Lower leg skin (tissue), 4 donors: ENCODE measurements around the gene IRF2BPL. TPM values are rescaled to one million over a fixed set of nuclear protein-coding genes. Genes with fewer than 3 reads are reported as not detected.
A peak's percentile ranks its signal among the peaks of the same experiment; 100 is the strongest.

Experiments
- DNase-seq, 2 donors: peaks; one replicate each; pipeline ENCODE4 v3.0.0-alpha.2; 2019; ENCODE audit warnings: low spot score in 2 of 2
- H3K4me3 ChIP-seq: fragments of 200-600 bp; sonication (generic); 2 replicates; pipeline ENCODE4 v1.5.1; 2017; ENCODE audit warnings: mild to moderate bottlenecking, low read depth; ENCODE audit not compliant: poor library complexity, severe bottlenecking
- CTCF ChIP-seq, 3 donors: fragments of 450-650 bp; IDR thresholded peaks; one replicate each; pipeline ENCODE4 v1.5.1; 2016; ENCODE audit warnings: antibody characterized with exemption in 3 of 3, mild to moderate bottlenecking in 3 of 3, moderate library complexity in 2 of 3
- POLR2A ChIP-seq, 2 donors: fragments of 450-650 bp; IDR thresholded peaks; one replicate each; pipeline ENCODE4 v1.6.1; 2016 to 2017; ENCODE audit warnings: antibody characterized with exemption in 2 of 2, mild to moderate bottlenecking in 1 of 2, moderate library complexity in 1 of 2
- WGBS, 2 donors: methylation state at CpG; one replicate each; pipeline ENCODE4 v1.1.5; 2018; 5-methylcytosine and 5-hydroxymethylcytosine counted together
- intact Hi-C: fragments of 100-400 bp; cut with DNase I; formaldehyde crosslinking; loops from one replicate; pipeline ENCODE4 v1.15.0; 2023; ENCODE audit warnings: low total_unique reads
- total RNA-seq, 4 donors: library from RNA; depleted of rRNA; stranded (reverse); fragments of >200 nt; gene quantifications; one replicate each; pipeline ENCODE4 v1.1.0, GENCODE V29; 2016

IRF2BPL gene
- total RNA-seq, 4 donors from 2014 or later: 64.5 to 100 (median 94.0) TPM

DNA sequence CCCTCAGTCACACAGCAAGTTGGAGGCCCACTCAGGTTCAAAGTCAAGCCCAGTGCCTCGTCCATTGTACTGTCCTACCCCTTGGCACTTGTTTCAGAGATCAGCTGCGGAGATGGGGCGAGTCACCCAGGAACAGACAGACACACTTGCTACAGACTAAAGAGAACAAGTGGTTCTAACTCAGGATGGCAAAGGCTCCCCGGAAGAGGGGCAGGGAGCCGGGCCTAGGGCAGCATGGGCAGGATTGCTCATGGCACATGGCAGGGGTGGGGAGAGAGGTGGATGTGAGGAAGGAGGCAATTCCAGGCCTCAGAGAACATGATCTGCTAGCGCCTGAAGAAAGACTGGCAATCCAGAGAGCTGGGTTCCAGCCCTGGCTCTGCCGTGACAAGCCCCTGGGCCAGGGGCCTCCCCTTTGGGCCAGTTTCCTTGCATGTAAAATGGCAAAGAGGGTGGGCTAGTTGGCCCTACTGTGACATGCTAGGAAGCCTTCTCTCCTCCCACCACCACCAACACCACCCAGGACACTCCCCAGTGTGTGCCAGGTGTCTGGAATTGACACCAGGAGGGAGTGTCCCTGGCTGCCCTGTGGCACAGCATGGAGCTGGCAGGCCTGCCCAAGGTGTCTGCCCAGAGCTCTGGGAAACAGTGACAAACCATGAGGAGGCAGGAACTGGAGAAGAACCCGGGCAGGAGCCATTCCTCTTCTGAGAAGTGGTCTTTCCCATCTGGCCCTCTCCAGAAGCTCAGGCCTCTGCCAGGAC is 24.0 kb upstream of the IRF2BPL start:
- TF ChIP-seq POLR2A (IDR thresholded peaks at IDR 0.05): no peak
- TF ChIP-seq CTCF (IDR thresholded peaks at IDR 0.05): no peak
- no peak for DNase-seq
- no peak overlapping the region for H3K4me3 ChIP-seq
- WGBS, 2 donors: 36 to 49% methylated on average over 8 of the region's 8 CpGs
- intact Hi-C loops: no loop called here

GRCh38 chr14:77051116-77051515 is 22.6 kb upstream of the IRF2BPL start:
- intact Hi-C loops: no loop called here
- peak; percentile 81 to 93 for DNase-seq
- WGBS, 2 donors: 9 to 25% methylated on average over 9 to 11 of the region's 11 CpGs
- no peak for TF ChIP-seq CTCF (IDR thresholded peaks at IDR 0.05)
- TF ChIP-seq POLR2A (IDR thresholded peaks at IDR 0.05): no peak
- no peak overlapping the region for H3K4me3 ChIP-seq

GRCh38 chr14:77046721-77047120 is 18.2 kb upstream of the IRF2BPL start:
- WGBS, 2 donors: 44 to 57% methylated on average over 3 of the region's 3 CpGs
- intact Hi-C loops: no loop called here

DNA sequence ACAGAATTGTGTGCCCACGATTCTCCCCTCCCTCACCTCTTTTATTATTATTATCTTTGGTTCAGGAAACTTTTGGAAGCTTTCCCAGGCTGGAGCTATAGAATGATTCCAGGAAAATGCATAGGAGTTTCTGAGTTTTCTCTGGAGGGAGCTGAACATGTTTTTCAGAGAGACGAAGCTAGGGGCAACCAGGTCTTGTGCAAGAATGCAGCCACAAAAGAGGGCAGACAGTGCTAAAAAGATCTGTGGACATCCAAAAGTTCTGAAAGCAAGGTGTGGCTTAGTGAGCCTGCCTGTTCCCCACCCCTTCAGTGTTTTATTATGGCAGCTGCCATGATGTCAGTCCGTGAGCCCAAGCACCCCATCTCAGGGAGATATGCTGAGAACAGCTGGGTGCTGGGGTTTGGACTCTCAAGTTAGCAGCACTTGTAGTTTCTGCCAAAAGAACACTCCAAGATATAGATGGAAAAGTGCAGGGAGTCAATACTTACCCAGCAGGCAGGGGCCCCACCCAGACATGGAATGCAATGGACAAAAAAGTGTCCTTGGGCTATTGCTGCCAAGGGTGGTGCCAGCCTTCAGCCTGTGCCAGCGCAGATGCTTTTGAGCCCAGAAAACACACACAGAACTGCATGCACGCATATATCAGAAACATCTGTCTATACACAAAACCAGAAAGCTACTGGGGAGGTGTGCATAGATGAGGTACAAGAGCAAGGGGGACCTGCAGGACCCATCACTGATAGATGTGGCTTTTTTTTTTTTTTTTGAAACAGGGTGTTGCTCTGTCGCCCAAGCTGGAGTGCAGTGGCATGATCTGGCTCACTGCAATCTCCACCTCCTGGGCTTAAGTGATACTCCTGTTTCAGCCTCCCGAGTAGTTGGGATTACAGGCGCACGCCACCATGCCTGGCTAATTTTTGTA is 17.0 kb upstream of the IRF2BPL start:
- intact Hi-C loops: no loop called here
- no peak overlapping the region for H3K4me3 ChIP-seq
- no peak for TF ChIP-seq CTCF (IDR thresholded peaks at IDR 0.05)
- TF ChIP-seq POLR2A (IDR thresholded peaks at IDR 0.05): no peak
- DNase-seq: no peak
- 28 to 30% methylated on average over 9 of the region's 9 CpGs for WGBS, 2 donors

More at GRCh38 chr14:77046721-77047120, 18.2 kb upstream of the IRF2BPL start:
- TF ChIP-seq CTCF (IDR thresholded peaks at IDR 0.05) (no peak), POLR2A (IDR thresholded peaks at IDR 0.05) (no peak)
- H3K4me3 ChIP-seq: no peak overlapping the region
- DNase-seq: no peak

DNA sequence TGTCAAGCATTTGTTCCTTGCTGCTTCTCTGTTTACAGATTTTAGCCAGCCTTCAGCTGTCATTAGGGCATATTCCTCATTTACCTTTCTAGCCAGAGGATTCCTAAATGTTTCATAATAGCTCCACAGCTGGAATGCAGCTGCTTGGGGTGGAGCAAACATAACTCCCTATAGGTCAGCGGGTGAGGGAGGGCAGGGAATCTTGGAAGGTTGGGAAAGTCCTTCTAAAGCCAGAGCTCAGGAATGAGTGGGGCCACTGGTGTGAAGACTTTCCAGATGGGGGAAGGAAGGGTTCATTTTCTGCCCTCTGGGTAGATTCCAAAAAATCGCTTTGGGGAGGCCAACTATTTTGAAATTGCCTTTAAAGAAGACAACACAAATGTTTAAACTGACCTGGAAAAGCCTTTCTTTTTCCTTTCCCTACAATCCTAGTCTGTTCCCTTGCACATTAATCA is 16.3 kb upstream of the IRF2BPL start:
- DNase-seq: peak; percentile 86 to 93
- TF ChIP-seq CTCF (IDR thresholded peaks at IDR 0.05): no peak
- TF ChIP-seq POLR2A (IDR thresholded peaks at IDR 0.05): no peak
- intact Hi-C loops: no loop called here
- no peak overlapping the region for H3K4me3 ChIP-seq
- 10 to 15% methylated on average over 2 of the region's 2 CpGs for WGBS, 2 donors
